ENCODE measurements around the gene HAND1.

Gene HAND1

GRCh38 chr5:154460172-154460571 lies 17.9 kb downstream of the HAND1 start:
- ATAC-seq = no peak
- TF ChIP-seq TSHZ2 (CRISPR knock-in tag; IDR thresholded peaks at IDR 0.05) (no peak), SNAI2 (CRISPR knock-in tag; IDR thresholded peaks at IDR 0.05) (no peak), ZFP3 (CRISPR knock-in tag; IDR thresholded peaks at IDR 0.05) (no peak), ZNF70 (CRISPR knock-in tag; IDR thresholded peaks at IDR 0.05) (no peak), PATZ1 (CRISPR knock-in tag; IDR thresholded peaks at IDR 0.05; ENCODE audit: borderline replicate concordance) (no peak), ZNF8 (CRISPR knock-in tag; IDR thresholded peaks at IDR 0.05) (no peak), ZC3H10 (CRISPR knock-in tag; IDR thresholded peaks at IDR 0.05) (no peak), BACH2 (CRISPR knock-in tag; IDR thresholded peaks at IDR 0.05; ENCODE audit: borderline replicate concordance) (no peak), PPARA (CRISPR knock-in tag; IDR thresholded peaks at IDR 0.05; ENCODE audit: borderline replicate concordance) (no peak)

- ATAC-seq = no peak
- TF ChIP-seq CREB5 (CRISPR knock-in tag; IDR thresholded peaks at IDR 0.05; ENCODE audit: low read depth) (no peak), ZNF565 (CRISPR knock-in tag; conservative IDR thresholded peaks at IDR 0.05; ENCODE audit: low read depth) (no peak), ZC3H10 (CRISPR knock-in tag; IDR thresholded peaks at IDR 0.05) (no peak), ZNF70 (CRISPR knock-in tag; IDR thresholded peaks at IDR 0.05) (no peak), ZNF8 (CRISPR knock-in tag; IDR thresholded peaks at IDR 0.05) (no peak), ESRRG (CRISPR knock-in tag; IDR thresholded peaks at IDR 0.05) (no peak), RARB (CRISPR knock-in tag; IDR thresholded peaks at IDR 0.05) (no peak), CSDC2 (CRISPR knock-in tag; IDR thresholded peaks at IDR 0.05) (no peak), ISL1 (CRISPR knock-in tag; IDR thresholded peaks at IDR 0.05) (no peak), OSR1 (CRISPR knock-in tag; IDR thresholded peaks at IDR 0.05) (no peak), TSHZ2 (CRISPR knock-in tag; IDR thresholded peaks at IDR 0.05) (no peak), PPARA (CRISPR knock-in tag; IDR thresholded peaks at IDR 0.05; ENCODE audit: borderline replicate concordance) (no peak)
- TF ChIP-seq, protein P1, sequence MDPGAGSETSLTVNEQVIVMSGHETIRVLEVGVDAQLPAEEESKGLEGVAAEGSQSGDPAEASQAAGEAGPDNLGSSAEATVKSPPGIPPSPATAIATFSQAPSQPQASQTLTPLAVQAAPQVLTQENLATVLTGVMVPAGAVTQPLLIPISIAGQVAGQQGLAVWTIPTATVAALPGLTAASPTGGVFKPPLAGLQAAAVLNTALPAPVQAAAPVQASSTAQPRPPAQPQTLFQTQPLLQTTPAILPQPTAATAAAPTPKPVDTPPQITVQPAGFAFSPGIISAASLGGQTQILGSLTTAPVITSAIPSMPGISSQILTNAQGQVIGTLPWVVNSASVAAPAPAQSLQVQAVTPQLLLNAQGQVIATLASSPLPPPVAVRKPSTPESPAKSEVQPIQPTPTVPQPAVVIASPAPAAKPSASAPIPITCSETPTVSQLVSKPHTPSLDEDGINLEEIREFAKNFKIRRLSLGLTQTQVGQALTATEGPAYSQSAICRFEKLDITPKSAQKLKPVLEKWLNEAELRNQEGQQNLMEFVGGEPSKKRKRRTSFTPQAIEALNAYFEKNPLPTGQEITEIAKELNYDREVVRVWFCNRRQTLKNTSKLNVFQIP (CRISPR knock-in tag; IDR thresholded peaks at IDR 0.05; ENCODE audit: borderline replicate concordance, low read depth) = no peak
These were observed 19.0 kb downstream of the HAND1 start for GRCh38 chr5:154459015-154459414.

DNA sequence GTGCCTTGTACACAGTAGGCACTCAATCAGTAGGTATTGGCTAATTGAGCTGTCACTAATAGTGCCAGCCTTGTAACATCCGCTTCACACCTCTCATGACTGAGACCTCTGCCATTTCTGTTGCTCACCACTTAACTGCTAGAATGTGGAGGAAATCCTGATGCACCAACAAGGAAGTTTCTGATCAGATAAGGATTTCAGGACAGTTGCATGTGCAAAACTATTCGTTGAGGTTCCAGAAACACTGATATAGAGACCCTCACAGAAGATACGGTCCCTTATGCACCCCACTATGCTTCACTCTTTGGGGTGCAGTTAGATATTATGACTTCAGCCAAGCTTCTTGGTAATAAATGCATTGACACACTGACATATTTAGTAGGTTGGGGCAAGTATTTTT lies 21.5 kb downstream of the HAND1 start:
- ATAC-seq = no peak
- TF ChIP-seq TSHZ2 (CRISPR knock-in tag; IDR thresholded peaks at IDR 0.05) (no peak), CSDC2 (CRISPR knock-in tag; IDR thresholded peaks at IDR 0.05) (no peak), GLIS3 (CRISPR knock-in tag; IDR thresholded peaks at IDR 0.05) (no peak), ESRRG (CRISPR knock-in tag; IDR thresholded peaks at IDR 0.05) (no peak), CSRNP3 (CRISPR knock-in tag; IDR thresholded peaks at IDR 0.05) (no peak), PATZ1 (CRISPR knock-in tag; IDR thresholded peaks at IDR 0.05; ENCODE audit: borderline replicate concordance) (no peak), ARNTL (CRISPR knock-in tag; IDR thresholded peaks at IDR 0.05; ENCODE audit: borderline replicate concordance, low read depth) (no peak), SNAI2 (CRISPR knock-in tag; IDR thresholded peaks at IDR 0.05) (no peak), TCF4 (CRISPR knock-in tag; IDR thresholded peaks at IDR 0.05; ENCODE audit: borderline replicate concordance) (no peak)
